ENCODE results near the gene CTBP1. TPM values are rescaled to one million over a fixed set of nuclear protein-coding genes. Genes with fewer than 3 reads are reported as not detected.

The CTBP1 gene
- total and polyA plus RNA-seq, 2 experiments from 2014 or later: 74.0 to 192 TPM

GRCh38 chr4:1258457-1258856 lies 9.5 kb upstream of the CTBP1 start:
- no peaks in the 10 kb centered on the region for H3F3A ChIP-seq (replicated peaks; ENCODE audit: low read depth)
- no peaks in the 10 kb centered on the region for H3K27me3 ChIP-seq (ENCODE audit: insufficient read depth)
- no peak overlapping the region for H3K27ac ChIP-seq (ENCODE audit: low read depth)
- H2AFZ ChIP-seq: no peak overlapping the region
- H3K4me2 ChIP-seq: no peak overlapping the region
- peaks cover 4% of the 10 kb centered on the region; the same call in 1 of the 2 replicates for H3K9me2 ChIP-seq (ENCODE audit: insufficient read depth)
- no peaks in the 10 kb centered on the region for H3K4me1 ChIP-seq (ENCODE audit: insufficient read depth)
- peaks cover 11% of the 10 kb centered on the region for H3K27me3 Mint-ChIP-seq (ENCODE audit: insufficient read depth, low read depth, poor library complexity)
- H3K27ac Mint-ChIP-seq: no peak overlapping the region
- no peaks in the 10 kb centered on the region for H3K79me2 ChIP-seq (replicated peaks; ENCODE audit: insufficient read depth)
- H3K9me3 Mint-ChIP-seq: peaks cover 57% of the 10 kb centered on the region
- H3K4me3 ChIP-seq: no peak overlapping the region
- peaks cover 11% of the 10 kb centered on the region for H3K36me3 Mint-ChIP-seq (ENCODE audit: low read depth)
- no peaks in the 10 kb centered on the region for H3K36me3 ChIP-seq (ENCODE audit: insufficient read depth)
- H4K20me1 ChIP-seq (replicated peaks; ENCODE audit: insufficient read depth): no peaks in the 10 kb centered on the region
- DNase-seq (ENCODE audit: low spot score): no peak
- no peak overlapping the region for H3K4me3 Mint-ChIP-seq
- H3K4me1 Mint-ChIP-seq: no peaks in the 10 kb centered on the region; the same call in 2 of the 3 replicates
- TF ChIP-seq, protein P1, sequence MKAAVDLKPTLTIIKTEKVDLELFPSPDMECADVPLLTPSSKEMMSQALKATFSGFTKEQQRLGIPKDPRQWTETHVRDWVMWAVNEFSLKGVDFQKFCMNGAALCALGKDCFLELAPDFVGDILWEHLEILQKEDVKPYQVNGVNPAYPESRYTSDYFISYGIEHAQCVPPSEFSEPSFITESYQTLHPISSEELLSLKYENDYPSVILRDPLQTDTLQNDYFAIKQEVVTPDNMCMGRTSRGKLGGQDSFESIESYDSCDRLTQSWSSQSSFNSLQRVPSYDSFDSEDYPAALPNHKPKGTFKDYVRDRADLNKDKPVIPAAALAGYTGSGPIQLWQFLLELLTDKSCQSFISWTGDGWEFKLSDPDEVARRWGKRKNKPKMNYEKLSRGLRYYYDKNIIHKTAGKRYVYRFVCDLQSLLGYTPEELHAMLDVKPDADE (IDR thresholded peaks at IDR 0.05): no peak
- TF ChIP-seq CREB1 (CRISPR knock-in tag; IDR thresholded peaks at IDR 0.05; ENCODE audit: low read depth): no peak
- peak in 1 of 2 experiments; percentile 31; a peak in 1 of 4 replicates for TF ChIP-seq CTCF (conservative IDR thresholded peaks at IDR 0.05; ENCODE audit: low read depth in 2 of 2)
- no peak for TF ChIP-seq ZNF331 (CRISPR knock-in tag; IDR thresholded peaks at IDR 0.05; ENCODE audit: low read depth)
- TF ChIP-seq JUNB (IDR thresholded peaks at IDR 0.05; ENCODE audit: unreplicated experiment): no peak
- no peak for ATAC-seq

GRCh38 chr4:1255699-1256098 lies 6.8 kb upstream of the CTBP1 start:
- H3K4me3 Mint-ChIP-seq: no peak overlapping the region
- DNase-seq (ENCODE audit: low spot score) (no peak), ATAC-seq (no peak)
- H3K9me3 Mint-ChIP-seq: peaks cover 85% of the 10 kb centered on the region
- no peak overlapping the region for H3K4me2 ChIP-seq
- H3K4me3 ChIP-seq: no peak overlapping the region
- H3K36me3 Mint-ChIP-seq (ENCODE audit: low read depth): peaks cover 39% of the 10 kb centered on the region
- no peak overlapping the region for H2AFZ ChIP-seq
- H4K20me1 ChIP-seq (replicated peaks; ENCODE audit: insufficient read depth): no peaks in the 10 kb centered on the region
- no peaks in the 10 kb centered on the region; the same call in 1 of the 2 replicates for H3K79me2 ChIP-seq (replicated peaks; ENCODE audit: insufficient read depth)
- peaks cover 2% of the 10 kb centered on the region; the same call in 1 of the 2 replicates for H3K36me3 ChIP-seq (ENCODE audit: insufficient read depth)
- H3K27ac ChIP-seq (ENCODE audit: low read depth): no peak overlapping the region
- no peaks in the 10 kb centered on the region for H3F3A ChIP-seq (replicated peaks; ENCODE audit: low read depth)
- H3K4me1 Mint-ChIP-seq: no peaks in the 10 kb centered on the region
- no peaks in the 10 kb centered on the region for H3K4me1 ChIP-seq (ENCODE audit: insufficient read depth)
- H3K27me3 Mint-ChIP-seq (ENCODE audit: insufficient read depth, low read depth, poor library complexity): peaks cover 15% of the 10 kb centered on the region
- H3K27me3 ChIP-seq (ENCODE audit: insufficient read depth): no peaks in the 10 kb centered on the region
- no peak overlapping the region for H3K27ac Mint-ChIP-seq
- peaks cover 4% of the 10 kb centered on the region; the same call in 1 of the 2 replicates for H3K9me2 ChIP-seq (ENCODE audit: insufficient read depth)
- TF ChIP-seq STAT1 (IDR thresholded peaks at IDR 0.05; ENCODE audit: unreplicated experiment): no peak
- no peak for TF ChIP-seq POLR2AphosphoS5 (IDR thresholded peaks at IDR 0.05; ENCODE audit: low read depth)
- no peak for TF ChIP-seq EZH2 (IDR thresholded peaks at IDR 0.05; ENCODE audit: low read depth, unreplicated experiment)
- TF ChIP-seq CREB1 (CRISPR knock-in tag; IDR thresholded peaks at IDR 0.05; ENCODE audit: low read depth): no peak
- no peak for TF ChIP-seq CTCF (conservative IDR thresholded peaks at IDR 0.05; ENCODE audit: low read depth in 2 of 2)
- no peak for TF ChIP-seq JUNB (IDR thresholded peaks at IDR 0.05; ENCODE audit: unreplicated experiment)
- TF ChIP-seq NANOG (IDR thresholded peaks at IDR 0.05; ENCODE audit: borderline replicate concordance): no peak
- TF ChIP-seq, protein P1 (IDR thresholded peaks at IDR 0.05): no peak
- TF ChIP-seq, protein P2, sequence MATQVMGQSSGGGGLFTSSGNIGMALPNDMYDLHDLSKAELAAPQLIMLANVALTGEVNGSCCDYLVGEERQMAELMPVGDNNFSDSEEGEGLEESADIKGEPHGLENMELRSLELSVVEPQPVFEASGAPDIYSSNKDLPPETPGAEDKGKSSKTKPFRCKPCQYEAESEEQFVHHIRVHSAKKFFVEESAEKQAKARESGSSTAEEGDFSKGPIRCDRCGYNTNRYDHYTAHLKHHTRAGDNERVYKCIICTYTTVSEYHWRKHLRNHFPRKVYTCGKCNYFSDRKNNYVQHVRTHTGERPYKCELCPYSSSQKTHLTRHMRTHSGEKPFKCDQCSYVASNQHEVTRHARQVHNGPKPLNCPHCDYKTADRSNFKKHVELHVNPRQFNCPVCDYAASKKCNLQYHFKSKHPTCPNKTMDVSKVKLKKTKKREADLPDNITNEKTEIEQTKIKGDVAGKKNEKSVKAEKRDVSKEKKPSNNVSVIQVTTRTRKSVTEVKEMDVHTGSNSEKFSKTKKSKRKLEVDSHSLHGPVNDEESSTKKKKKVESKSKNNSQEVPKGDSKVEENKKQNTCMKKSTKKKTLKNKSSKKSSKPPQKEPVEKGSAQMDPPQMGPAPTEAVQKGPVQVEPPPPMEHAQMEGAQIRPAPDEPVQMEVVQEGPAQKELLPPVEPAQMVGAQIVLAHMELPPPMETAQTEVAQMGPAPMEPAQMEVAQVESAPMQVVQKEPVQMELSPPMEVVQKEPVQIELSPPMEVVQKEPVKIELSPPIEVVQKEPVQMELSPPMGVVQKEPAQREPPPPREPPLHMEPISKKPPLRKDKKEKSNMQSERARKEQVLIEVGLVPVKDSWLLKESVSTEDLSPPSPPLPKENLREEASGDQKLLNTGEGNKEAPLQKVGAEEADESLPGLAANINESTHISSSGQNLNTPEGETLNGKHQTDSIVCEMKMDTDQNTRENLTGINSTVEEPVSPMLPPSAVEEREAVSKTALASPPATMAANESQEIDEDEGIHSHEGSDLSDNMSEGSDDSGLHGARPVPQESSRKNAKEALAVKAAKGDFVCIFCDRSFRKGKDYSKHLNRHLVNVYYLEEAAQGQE (IDR thresholded peaks at IDR 0.05; ENCODE audit: unreplicated experiment): no peak
- no peak for TF ChIP-seq ZNF331 (CRISPR knock-in tag; IDR thresholded peaks at IDR 0.05; ENCODE audit: low read depth)

All from GM23338 (cell line).